ENCODE results near the gene AASDHPPT.
A peak's percentile ranks its signal among the peaks of the same experiment; 100 is the strongest.
"Not testable (repeated sequence)": the region's sequence is repeated elsewhere in the genome, so short reads cannot be mapped to it uniquely, and the experiment has no call there.

The AASDHPPT gene

DNA sequence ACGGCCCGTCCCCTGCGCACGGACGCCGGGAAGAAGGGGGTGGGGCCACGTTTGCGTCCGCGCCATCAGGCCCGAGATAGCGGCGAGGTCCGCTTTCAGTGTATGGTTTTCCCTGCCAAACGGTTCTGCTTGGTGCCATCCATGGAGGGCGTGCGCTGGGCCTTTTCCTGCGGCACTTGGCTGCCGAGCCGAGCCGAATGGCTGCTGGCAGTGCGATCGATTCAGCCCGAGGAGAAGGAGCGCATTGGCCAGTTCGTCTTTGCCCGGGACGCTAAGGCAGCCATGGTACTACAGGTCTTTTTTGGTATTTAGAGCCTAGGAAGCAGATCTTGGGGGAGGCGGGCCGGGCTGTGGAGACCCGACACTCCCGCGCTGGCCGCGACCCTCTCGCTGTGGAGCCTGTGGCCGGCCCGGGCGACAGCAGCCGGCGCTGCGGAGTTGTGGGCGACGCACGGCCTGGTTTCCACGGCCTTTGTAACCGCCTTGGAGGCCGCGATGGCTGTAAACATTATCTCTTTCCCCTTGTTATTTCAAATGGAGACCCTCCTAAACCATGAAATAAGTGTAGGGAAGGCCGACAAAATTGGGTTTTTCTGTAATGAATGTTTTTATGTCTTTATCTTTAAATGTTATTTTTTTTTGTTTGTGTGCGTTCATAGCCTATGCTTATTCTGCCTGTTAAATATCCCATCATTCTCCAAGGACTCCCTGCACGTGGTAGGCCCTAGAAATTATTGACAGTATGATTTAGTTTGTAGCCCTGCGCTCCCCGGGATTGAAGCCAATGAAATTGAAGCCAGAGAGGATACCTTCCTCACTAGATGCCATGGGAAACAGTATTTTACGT lies at the start of gene AASDHPPT:
AASDHPPT (plus strand) TSS at position 54 of the 847 bp plus-strand sequence; CDS start at position 103, 49 bp downstream.
- no peak for DNase-seq (ENCODE audit: low read depth in 1 of 2, low spot score in 1 of 2)

- no peak for DNase-seq (ENCODE audit: low read depth in 1 of 2, low spot score in 1 of 2)
Observed at GRCh38 chr11:106030609-106031008, 46.9 kb upstream of the AASDHPPT start.

- DNase-seq (ENCODE audit: low read depth in 1 of 2, low spot score in 1 of 2): no peak
Observed at GRCh38 chr11:106031202-106031810, 46.2 kb upstream of the AASDHPPT start.

DNA sequence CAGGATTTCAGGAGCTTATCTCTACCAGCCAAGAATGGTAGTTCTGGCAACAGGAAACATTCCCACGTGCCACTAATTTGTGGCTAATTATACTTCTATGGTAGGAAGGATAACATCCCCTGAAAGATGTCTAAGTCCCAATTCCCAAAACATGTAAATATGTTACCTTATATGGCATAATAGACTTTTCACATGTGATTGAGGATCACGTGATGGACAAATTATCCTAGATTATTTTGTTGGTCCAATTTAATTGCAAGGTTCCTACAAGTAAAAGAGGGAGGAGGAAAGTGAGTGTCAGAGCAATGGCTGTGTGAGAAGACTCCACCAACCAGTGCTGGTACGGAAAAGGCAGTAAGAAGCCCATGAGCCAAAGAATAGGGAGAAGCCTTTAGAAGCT lies 45.5 kb upstream of the AASDHPPT start:
- no peak for DNase-seq (ENCODE audit: low read depth in 1 of 2, low spot score in 1 of 2)

- no peak for DNase-seq (ENCODE audit: low read depth in 1 of 2, low spot score in 1 of 2)
Observed at GRCh38 chr11:106032861-106033260, 44.6 kb upstream of the AASDHPPT start.

- no peak for DNase-seq (ENCODE audit: low read depth in 1 of 2, low spot score in 1 of 2)
Observed at GRCh38 chr11:106043540-106043939, 33.9 kb upstream of the AASDHPPT start.

DNA sequence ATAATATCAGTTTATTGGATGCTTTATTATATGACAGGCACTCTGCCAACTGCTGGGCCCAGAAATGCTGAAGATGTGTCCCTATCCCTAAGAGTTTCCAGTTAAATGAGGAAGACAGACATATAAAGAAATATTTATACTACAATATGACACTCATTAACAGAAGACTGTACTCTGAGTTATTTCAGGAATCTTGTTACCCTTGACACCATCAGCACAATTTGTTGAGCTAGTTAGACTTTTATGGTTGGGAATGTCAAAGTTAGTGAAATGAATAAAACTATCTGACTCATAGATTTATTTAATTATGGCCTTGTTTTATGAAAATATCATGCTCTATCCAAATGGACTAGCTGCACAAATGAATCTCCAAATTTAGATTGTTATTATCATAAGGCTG lies 29.8 kb upstream of the AASDHPPT start:
- DNase-seq (ENCODE audit: low read depth in 1 of 2, low spot score in 1 of 2): no peak

GRCh38 chr11:106049727-106050476 lies 27.6 kb upstream of the AASDHPPT start:
- DNase-seq (ENCODE audit: low read depth in 1 of 2, low spot score in 1 of 2): no peak

GRCh38 chr11:106051103-106051502 lies 26.4 kb upstream of the AASDHPPT start:
- DNase-seq (ENCODE audit: low read depth in 1 of 2, low spot score in 1 of 2): no peak

DNA sequence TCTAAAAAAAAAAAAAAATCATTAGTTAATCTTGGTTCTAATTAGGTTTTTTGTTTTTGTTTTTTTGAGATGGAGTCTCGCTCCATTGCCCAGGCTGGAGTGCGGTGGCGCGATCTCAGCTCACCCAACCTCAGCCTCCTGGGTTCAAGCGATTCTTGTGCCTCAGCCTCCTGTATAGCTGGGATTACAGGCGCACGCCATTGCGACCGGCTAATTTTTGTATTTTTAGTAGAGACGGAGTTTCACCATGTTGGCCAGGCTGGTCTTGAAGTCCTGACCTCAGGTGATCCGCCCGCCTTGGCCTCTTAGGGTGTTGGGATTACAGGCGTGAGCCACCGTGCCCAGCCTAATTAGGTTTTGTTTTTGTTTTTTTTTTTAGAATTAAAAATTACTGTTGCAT lies 19.1 kb upstream of the AASDHPPT start:
- not testable (repeated sequence) for DNase-seq (ENCODE audit: low read depth in 1 of 2, low spot score in 1 of 2)

DNA sequence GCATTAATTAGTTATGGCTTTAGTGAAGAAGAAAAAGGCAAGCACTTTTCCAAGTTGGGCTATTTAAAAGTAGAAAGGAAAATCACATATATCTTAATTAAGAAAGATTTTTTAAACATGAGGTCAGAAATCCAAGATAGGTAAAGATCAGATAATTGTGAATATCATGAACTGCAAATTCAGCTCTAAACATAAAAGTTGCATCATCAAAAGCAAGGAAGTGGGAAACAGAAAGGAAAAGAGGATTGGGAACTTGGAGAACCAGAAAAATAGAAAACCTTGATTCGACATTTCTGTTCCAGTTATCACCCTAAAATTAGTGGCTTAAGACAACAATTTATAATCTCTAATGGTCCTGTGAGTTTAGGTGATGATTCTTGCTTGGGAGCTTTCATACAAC lies 17.8 kb upstream of the AASDHPPT start:
- DNase-seq (ENCODE audit: low read depth in 1 of 2, low spot score in 1 of 2): no peak

DNA sequence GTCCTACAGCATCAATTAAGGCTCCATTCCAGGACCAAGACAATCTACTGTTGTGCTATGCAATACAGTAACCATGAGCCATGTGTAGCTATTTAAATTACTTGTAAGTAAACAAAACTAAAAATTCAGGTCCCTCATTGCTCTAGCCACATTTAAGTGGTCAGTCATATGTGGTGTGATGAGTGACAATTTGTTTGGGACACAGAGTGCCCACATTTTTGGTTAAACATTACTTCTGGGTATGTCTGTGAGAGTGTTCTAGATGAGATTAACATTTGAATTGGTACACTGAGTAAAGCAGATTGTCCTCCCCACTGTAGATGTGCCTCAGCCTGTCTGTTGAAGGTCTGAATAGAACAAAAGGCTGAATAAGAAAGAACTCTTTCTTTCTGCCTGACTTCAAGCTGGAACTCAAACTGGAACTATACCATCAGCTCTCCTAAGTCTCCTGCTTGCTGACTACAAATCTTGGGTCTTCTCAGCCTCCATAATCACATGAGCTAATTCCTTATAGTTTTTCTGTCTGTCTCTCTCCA lies 16.1 kb upstream of the AASDHPPT start:
- no peak for DNase-seq (ENCODE audit: low read depth in 1 of 2, low spot score in 1 of 2)

DNA sequence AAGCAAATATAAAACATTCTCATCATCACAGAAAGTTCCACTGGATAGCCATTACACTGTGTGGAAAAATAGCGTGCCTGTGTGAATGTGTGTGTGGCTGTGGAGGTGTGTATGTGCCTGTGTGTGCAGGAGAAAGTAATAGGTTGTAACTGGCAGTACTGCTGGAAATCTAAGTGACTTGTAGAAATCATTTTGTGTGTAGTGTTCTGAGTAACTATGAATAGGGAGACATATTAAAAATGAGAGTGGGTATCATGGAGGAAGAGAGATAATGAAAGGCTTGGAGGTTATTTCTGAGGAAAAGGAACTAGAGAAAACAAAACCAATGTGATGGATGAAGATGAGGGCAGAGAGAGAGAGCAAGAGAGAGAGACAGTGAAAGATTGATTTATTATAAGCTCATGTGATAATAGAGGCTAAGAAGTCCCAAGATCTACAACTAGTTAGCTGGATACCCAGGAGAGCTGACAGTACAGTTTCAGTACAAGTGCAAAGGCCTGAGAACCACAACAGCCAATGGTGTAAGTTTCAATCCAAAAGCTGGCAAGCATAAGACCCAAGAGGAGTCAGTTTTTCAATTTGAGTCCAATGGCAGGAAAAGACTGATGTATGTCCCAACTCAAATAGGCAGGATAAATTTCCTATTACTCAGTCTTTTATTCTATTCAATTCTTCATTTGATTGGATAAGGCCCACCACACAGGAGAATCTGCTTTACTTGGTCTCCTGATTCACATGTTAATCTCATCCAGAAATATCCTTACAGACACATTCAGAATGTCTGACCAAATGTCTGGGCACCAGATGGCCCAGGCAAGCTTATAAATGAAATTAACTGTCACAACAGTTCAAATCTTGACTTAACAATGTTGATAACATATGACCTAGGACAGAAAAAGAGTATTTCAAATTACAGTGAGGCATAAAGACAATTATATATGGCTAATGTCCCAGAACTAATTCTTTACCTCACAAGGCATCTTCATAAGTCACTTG lies 15.2 kb upstream of the AASDHPPT start:
- no peak for DNase-seq (ENCODE audit: low read depth in 1 of 2, low spot score in 1 of 2)

GRCh38 chr11:106063009-106063408 lies 14.5 kb upstream of the AASDHPPT start:
- DNase-seq (ENCODE audit: low read depth in 1 of 2, low spot score in 1 of 2): no peak

DNA sequence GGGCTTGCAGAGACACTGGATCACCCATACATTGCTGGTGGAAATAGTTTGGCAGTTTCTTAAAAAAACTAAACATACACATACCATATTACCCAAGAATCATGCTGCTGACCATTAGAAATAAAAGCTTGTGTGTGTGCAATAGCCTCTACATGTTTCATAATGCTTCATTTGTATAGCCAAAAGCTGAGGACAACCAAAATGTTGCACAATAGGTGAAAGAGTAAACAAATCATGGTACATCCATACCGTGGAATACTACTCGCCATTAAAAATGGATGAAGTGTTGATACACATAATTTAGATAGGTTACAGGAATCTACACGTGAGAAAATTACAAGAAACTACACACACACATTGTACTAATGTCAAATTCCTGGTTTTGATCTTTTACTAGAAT lies 6.9 kb upstream of the AASDHPPT start:
- no peak for DNase-seq (ENCODE audit: low read depth in 1 of 2, low spot score in 1 of 2)

DNA sequence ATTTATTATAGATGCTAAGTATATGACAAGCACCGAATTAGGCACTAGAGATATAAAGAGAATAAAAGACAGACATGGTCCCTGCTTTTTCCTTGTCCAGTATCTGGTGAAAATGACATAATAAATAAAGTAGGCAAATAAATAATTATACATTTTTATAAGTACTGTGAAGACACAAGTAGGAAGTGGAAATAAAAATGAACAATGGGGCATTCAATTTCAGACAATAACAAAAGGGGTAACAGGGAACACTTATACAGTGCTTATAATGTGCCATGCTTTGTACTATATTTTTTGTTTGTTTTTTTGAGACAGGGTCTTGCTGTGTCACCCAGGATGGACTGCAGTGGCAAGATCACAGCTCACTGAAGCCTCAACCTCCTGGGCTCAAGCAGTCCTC lies 4.7 kb upstream of the AASDHPPT start:
- DNase-seq (ENCODE audit: low read depth in 1 of 2, low spot score in 1 of 2): no peak

GRCh38 chr11:106076171-106076918 lies 1.1 kb upstream of the AASDHPPT start:
- no peak for DNase-seq (ENCODE audit: low read depth in 1 of 2, low spot score in 1 of 2)

- DNase-seq (ENCODE audit: low read depth in 1 of 2, low spot score in 1 of 2): peak; percentile 95 to 99
Observed at GRCh38 chr11:106076919-106077608, 398 bp upstream of the AASDHPPT start, which contains the start of gene KBTBD3. TSS of gene KBTBD3 (minus strand) at chr11:106077347. CDS start at chr11:106059097, 18,250 bp downstream.

GRCh38 chr11:106082096-106082495 lies 4.6 kb downstream of the AASDHPPT start:
- DNase-seq (ENCODE audit: low read depth in 1 of 2, low spot score in 1 of 2): no peak
